HUES6 (cell line): ENCODE results near the gene TRAIP.
"Not testable (repeated sequence)": the region's sequence is repeated elsewhere in the genome, so short reads cannot be mapped to it uniquely, and the experiment has no call there.

Experiments
- H3K27ac ChIP-seq: 2 replicates; pipeline ENCODE4 v1.7.0; 2013; ENCODE audit warnings: low read depth, mild to moderate bottlenecking, low read length, inconsistent platforms
- H3K27me3 ChIP-seq: 2 replicates; pipeline ENCODE4 v1.6.1; 2013; ENCODE audit warnings: low read length; ENCODE audit not compliant: control insufficient read depth, insufficient read depth
- H3K36me3 ChIP-seq: 2 replicates; pipeline ENCODE4 v1.6.1; 2013; ENCODE audit warnings: low read length; ENCODE audit not compliant: control insufficient read depth, insufficient read depth
- H3K4me1 ChIP-seq: 2 replicates; pipeline ENCODE4 v1.6.1; 2013; ENCODE audit warnings: low read length; ENCODE audit not compliant: control insufficient read depth, insufficient read depth
- H3K4me3 ChIP-seq: 2 replicates; pipeline ENCODE4 v1.5.1; 2013; ENCODE audit warnings: low read depth, low read length
- H3K9ac ChIP-seq: one replicate; pipeline ENCODE4 v1.6.1; 2013; ENCODE audit warnings: mild to moderate bottlenecking, low read length
- H3K9me3 ChIP-seq: 2 replicates; pipeline ENCODE4 v1.6.1; 2013; ENCODE audit warnings: low read depth, low read length; ENCODE audit not compliant: control insufficient read depth, insufficient read depth

Gene TRAIP

GRCh38 chr3:49845694-49846093 lies 10.7 kb downstream of the TRAIP start:
- Histone ChIP-seq H3K27ac (no peak overlapping the region), H3K9ac (no peak overlapping the region), H3K4me1 (no peaks in the 10 kb centered on the region), H3K9me3 (no peaks in the 10 kb centered on the region), H3K36me3 (peaks cover 67% of the 10 kb centered on the region), H3K27me3 (no peaks in the 10 kb centered on the region), H3K4me3 (no peak overlapping the region)

GRCh38 chr3:49844464-49845183 lies 11.7 kb downstream of the TRAIP start:
- Histone ChIP-seq H3K27me3 (no peaks in the 10 kb centered on the region), H3K36me3 (peaks cover 78% of the 10 kb centered on the region), H3K27ac (no peak overlapping the region), H3K9me3 (no peaks in the 10 kb centered on the region), H3K9ac (no peak overlapping the region), H3K4me3 (no peak overlapping the region), H3K4me1 (no peaks in the 10 kb centered on the region)

GRCh38 chr3:49842843-49843517 lies 13.4 kb downstream of the TRAIP start:
- peaks cover 81% of the 10 kb centered on the region for H3K36me3 ChIP-seq
- H3K4me1 ChIP-seq: no peaks in the 10 kb centered on the region
- no peak overlapping the region for H3K27ac ChIP-seq
- H3K27me3 ChIP-seq: no peaks in the 10 kb centered on the region
- H3K9ac ChIP-seq: no peak overlapping the region
- no peak overlapping the region for H3K4me3 ChIP-seq
- no peaks in the 10 kb centered on the region for H3K9me3 ChIP-seq

GRCh38 chr3:49841806-49842205 lies 14.6 kb downstream of the TRAIP start:
- Histone ChIP-seq H3K4me1 (no peaks in the 10 kb centered on the region), H3K4me3 (no peak overlapping the region), H3K36me3 (peaks cover 81% of the 10 kb centered on the region), H3K9me3 (no peaks in the 10 kb centered on the region), H3K9ac (no peak overlapping the region), H3K27ac (no peak overlapping the region), H3K27me3 (no peaks in the 10 kb centered on the region)

- Histone ChIP-seq H3K9me3 (no peaks in the 10 kb centered on the region), H3K27ac (no peak overlapping the region), H3K9ac (no peak overlapping the region), H3K4me3 (no peak overlapping the region), H3K27me3 (no peaks in the 10 kb centered on the region), H3K4me1 (no peaks in the 10 kb centered on the region), H3K36me3 (peaks cover 83% of the 10 kb centered on the region)
Observed at GRCh38 chr3:49841126-49841696, 15.2 kb downstream of the TRAIP start.

- no peaks in the 10 kb centered on the region for H3K27me3 ChIP-seq
- H3K4me3 ChIP-seq: no peak overlapping the region
- no peak overlapping the region for H3K9ac ChIP-seq
- H3K36me3 ChIP-seq: peaks cover 80% of the 10 kb centered on the region
- H3K27ac ChIP-seq: no peak overlapping the region
- H3K4me1 ChIP-seq: no peaks in the 10 kb centered on the region
- H3K9me3 ChIP-seq: no peaks in the 10 kb centered on the region
Observed at GRCh38 chr3:49840388-49840787, 16.0 kb downstream of the TRAIP start.

GRCh38 chr3:49839193-49839809 lies 17.1 kb downstream of the TRAIP start:
- Histone ChIP-seq H3K4me1 (no peaks in the 10 kb centered on the region), H3K4me3 (no peak overlapping the region), H3K27ac (no peak overlapping the region), H3K9ac (no peak overlapping the region), H3K27me3 (no peaks in the 10 kb centered on the region), H3K9me3 (no peaks in the 10 kb centered on the region), H3K36me3 (peaks cover 80% of the 10 kb centered on the region)

GRCh38 chr3:49831341-49831740 lies 25.0 kb downstream of the TRAIP start:
- Histone ChIP-seq H3K9me3 (no peaks in the 10 kb centered on the region), H3K27ac (no peak overlapping the region), H3K4me1 (no peaks in the 10 kb centered on the region), H3K9ac (no peak overlapping the region), H3K27me3 (no peaks in the 10 kb centered on the region), H3K4me3 (no peak overlapping the region), H3K36me3 (peaks cover 74% of the 10 kb centered on the region)

GRCh38 chr3:49826016-49826415 lies 30.3 kb downstream of the TRAIP start:
- peaks cover 33% of the 10 kb centered on the region for H3K36me3 ChIP-seq

GRCh38 chr3:49823131-49823530 lies 33.2 kb downstream of the TRAIP start:
- not testable (repeated sequence) for H3K4me3 ChIP-seq, H3K9me3 ChIP-seq

More at GRCh38 chr3:49826016-49826415, 30.3 kb downstream of the TRAIP start:
- H3K27me3 ChIP-seq: no peaks in the 10 kb centered on the region
- no peaks in the 10 kb centered on the region for H3K9me3 ChIP-seq
- H3K4me1 ChIP-seq: no peaks in the 10 kb centered on the region
- no peak overlapping the region for H3K27ac ChIP-seq
- no peak overlapping the region for H3K9ac ChIP-seq
- H3K4me3 ChIP-seq: no peak overlapping the region

More at GRCh38 chr3:49823131-49823530, 33.2 kb downstream of the TRAIP start:
- H3K36me3 ChIP-seq, H3K27me3 ChIP-seq, H3K27ac ChIP-seq, H3K4me1 ChIP-seq, H3K9ac ChIP-seq: not testable (repeated sequence)
